Measurements from ENCODE around the gene FLCN.

The FLCN gene

DNA sequence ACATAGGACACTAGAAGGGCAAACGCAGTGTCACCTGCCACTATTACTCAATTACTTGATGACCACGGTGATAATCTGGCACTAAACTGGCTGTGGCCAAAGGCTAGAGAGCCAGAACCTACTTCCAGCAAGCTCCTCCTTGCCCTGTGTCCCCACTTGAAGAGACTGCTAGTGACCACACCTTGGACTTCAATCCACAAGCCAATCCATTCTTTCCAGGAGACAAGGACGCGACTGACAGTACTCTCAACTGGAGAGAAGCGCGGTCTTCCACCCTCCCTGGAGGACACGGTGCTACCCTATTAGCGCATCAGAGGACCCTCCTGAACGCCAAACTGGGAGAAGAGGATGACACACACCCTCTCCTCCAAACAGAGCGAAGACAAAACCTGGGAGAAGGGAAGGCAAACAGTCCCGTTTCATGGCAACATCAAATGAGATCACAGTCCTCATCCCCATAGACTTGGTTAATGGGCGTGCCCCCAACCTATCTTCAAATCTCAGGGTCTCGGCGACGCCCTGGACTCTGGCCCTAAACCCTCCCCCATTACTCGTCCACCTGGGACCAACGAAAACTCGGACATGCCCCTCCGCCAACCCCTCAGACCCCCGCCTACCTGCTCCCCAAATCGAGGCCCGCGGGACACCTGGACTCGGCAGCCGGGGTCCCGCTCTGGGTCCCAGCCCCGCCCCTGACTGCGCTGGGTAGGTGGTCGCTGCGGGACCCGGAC lies 508 bp downstream of the FLCN start:
- no peak for DNase-seq (ENCODE audit: low read depth)

DNA sequence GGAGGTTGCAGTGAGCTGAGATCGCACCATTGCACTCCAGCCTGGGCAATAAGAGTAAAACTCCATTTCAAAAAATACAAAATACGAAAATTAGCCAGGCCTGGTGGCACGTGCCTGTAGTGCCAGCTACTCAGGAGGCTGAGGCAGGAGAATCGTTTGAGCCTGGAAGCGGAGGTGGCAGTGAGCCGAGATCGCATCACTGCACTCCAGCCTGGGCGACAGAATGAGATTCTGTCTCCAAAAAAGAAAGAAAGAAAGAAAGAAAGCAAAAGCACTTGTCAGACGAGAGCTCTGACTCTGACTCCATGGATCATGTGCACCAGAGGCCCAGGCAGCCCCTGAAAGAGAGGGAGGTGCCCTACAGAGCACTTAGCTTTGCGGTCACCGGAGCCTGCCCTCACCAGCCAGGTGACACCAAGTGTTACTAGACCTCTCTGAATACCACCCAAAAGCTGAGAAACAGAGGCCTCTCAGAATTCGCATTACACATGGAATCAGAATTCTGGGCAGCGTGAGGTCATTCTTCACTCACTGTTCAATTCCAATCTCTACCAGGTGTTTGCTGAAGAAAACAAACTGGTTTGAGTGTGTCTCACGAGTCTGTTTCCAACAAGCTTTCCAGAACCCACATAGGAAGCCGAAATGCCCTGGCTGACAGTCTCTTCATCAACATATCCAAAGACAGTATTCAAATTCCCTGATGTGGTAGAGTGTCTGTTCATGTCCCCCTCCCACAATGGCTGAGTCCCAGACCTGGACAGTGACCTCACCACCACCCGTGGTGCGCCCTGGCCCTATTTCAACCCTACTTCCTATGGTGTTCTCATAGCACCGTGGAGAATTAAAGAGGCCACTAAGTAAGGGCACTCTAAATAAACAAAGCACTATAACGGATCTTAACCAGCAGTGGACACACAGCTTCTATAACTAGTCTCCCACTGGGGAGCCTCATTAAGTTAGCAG lies 1.5 kb downstream of the FLCN start:
- DNase-seq (ENCODE audit: low read depth), result no peak

DNA sequence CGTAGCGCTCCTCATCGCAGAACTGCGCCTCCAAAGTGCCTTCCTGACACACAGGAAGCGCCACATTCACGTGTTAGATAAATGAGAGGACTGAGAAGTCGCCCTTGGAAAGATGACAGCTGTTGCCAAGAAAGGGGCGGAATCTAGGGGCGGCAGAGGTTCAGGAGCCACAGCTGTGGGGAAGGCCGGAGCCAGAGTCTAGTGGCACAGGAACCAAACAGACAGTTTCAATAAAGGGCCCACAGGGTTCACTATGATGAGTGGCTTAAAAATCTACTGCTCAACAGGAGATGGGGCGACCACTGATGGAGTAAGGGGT lies 4.7 kb downstream of the FLCN start:
- DNase-seq (ENCODE audit: low read depth), result no peak

DNA sequence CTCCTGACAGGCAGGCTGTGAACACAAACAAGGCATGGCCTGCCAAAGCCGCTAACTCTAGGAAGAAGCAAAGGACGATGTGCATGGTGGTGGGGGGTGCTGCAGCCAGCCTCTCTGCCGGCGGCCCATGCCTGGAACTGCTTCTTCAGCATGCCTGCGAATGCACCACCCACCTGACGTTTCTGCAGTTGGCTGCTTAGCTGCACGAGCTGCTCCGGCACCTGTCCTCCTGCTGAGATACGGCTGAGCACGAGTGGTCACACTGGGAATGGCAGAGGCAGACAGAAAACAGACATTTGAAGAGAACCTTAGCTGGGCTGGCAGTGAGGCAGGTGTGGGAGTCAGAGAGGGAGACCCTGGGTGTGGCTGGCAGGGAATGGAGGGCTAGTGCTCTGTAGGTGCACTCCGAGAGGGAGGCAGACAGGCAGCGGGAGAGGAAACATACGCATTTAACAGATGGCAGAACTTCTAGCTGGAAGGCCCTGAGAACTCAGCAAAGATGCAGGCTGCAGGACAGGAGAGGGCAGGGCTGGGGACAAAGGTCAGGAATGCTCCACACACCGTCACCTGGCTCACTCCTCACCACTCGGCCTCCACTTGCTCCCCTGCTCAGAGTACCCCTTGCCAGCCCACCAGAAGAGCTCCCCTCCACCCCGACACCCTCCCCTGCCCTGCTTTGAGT lies 5.2 kb downstream of the FLCN start:
- no peak for DNase-seq (ENCODE audit: low read depth)

DNA sequence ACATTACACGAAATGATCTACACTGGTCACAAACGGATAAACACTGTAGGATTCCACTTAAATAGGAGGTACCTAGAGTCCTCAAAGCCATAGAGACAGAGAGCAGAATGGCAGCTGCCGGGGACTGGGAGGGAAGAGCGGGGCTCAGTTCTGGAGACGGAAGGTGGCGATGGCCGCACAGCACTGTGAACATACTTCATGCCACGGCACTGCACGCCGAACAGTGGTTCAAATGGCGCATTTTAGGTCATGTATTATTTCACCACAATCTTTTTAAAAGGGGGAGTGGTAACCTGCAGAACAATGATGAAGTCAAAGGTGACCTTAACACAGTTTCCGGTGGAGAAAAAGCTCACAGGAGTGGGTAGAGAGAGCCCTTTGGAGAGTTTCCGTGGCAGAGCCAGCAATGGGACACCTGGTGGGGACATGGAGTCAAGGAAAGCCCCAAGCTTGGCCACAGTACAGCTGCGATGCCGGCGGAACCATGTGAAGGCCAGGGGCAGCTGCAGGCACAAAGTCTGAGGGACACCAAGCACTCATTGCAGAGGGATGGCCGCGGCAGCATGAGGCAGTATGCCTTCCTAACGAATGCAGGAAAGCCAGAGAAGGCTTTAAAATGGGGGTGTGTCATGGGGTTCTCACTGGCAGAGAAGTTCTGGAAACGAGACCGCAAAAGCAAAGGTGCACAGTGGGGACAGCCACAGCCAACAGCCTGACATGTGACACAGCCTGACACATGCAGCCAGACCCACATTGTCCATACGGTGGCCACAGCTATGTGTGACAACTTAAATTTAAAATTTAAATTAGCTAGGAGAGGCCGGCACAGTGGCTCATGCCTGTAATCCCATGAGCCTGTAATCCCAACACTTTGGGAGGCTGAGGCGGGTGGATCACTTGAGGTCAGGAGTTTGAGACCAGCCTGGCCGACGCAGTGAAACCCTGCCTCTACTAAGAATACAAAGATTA lies 7.3 kb downstream of the FLCN start:
- DNase-seq (ENCODE audit: low read depth), result no peak

DNA sequence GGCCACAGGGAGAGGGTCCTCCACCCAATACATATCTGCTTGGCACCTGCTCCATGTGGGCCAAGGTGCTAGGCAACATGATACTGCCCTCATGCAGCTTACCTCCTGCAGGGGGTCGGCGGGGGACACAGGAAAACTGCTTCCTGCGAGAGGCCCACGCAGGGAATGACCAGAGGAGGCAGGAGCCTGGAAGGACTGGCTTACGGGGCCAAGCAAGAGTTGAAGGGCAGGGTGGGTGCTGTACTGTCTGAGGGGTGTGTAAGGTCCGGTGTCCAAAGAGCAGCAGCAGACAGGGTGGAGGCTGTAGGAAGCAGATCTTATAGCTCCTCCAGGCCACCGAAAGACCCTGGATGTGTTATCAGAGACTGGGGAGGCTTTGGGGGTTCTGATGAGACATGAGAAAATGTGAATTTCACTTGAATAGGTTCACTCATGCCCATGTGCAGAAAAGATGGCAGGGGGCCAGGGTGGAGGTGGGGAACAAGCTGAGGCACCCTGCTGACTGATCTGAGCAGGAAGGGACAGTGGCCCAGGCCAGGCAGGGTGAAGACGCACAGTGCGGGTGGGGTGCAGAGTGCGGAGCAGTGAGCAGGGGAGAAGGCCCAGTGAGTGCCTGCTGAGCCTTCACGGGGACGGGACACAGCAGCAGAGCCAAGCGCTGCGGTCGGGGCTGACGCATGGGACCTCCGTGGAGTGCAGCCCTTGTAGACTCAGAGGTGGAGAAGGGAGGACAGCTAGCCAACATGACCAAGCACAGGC lies 8.3 kb downstream of the FLCN start:
- no peak for DNase-seq (ENCODE audit: low read depth)

DNA sequence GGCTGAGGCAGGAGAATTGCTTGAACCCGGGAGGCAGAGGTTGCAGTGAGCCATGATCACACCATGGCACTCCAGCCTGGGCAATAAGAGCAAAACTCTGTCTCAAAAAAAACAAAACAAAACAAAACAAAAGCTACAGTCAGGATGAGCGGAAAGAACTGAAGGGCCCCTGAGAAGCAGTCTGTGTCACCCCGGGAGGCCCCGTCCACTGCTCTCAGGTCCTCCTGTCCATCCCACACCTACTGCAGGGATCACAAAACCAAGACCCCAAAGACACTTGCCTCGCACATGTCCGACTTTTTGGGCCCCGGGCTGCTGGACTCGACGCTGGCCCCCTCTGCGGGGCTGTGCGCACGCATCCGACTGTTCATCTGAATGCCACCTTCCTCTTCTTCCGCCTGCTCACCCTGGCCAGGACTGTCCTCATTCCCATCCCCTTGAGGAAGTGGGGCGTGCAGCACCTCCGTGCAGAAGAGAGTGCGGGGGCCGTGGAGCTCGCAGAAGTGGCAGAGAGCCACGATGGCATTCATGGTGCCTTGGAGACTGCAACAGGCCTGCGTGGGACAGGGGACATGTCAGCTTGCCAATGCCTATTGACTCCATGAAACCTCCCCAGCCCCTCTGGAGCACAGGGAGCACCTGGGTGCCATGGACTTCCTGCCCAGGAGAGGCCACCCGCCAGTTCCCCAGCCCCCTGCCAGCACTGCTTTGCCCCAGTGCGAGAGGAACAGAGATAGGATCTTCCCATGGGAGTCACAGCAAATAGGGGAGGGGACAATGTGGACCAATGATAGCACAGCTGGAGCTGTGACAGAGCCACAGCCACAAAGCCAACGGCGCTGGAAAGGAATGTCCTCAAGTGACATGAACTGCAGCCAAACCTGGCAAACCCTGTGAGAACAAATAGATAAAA lies 9.1 kb downstream of the FLCN start:
- DNase-seq (ENCODE audit: low read depth), result no peak

DNA sequence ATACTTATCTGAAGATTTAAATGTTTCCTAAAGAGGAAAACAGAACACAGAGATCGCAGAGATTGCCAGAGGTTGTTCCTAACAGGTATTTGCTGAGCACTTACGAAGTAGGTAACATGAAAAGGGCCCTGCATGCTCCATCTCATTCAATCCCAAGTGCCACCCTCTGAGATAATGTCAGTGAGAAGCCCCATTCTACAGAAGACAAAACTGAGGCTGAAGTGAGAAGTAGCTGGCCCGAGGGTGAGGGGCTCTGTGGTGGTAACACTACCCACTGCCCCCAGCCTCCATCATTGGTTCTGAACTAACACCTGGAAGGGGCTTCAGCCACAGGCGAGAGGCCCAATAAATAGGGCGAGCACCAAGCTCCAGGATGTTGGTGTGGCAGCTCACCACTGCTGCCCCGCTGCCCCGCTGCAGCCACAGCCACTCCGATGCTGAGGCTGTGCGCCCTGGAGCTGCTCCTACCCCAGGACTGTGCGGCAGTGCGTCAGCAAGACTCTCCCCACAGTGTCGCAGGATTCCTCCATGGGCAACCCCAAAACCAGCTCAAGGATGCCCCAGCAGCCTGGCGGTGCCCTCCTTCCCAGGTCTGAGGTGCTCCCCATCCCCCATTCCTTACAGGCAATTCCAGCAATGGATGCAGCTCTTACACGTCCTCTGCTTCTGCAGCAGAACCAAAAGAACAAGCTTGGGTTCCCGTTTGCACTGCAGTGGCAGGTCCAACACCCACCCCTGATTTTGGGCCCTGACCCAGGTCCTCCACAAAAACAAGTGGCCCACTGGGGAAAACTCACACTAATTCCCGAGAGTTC lies 10.3 kb downstream of the FLCN start:
- no peak for DNase-seq (ENCODE audit: low read depth)

DNA sequence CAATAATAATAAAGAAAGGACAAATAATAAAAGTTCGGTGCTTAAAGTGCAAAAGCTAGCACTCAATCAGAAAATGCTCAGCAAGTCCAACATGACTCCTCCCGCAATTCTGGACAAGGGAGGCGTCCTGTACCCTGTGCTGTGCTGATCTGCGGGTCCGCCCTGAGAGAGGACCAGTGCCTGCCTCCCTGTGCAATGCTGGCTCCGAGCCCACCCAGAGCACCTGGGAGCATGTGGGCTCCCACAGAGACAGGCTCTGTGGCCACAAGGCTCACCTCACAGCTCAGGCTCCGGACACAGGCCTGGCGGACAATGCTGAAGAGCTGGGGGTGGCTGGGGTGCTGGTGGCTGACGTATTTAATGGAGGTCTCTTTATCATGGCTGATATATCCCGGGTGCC lies 11.1 kb downstream of the FLCN start:
- no peak for DNase-seq (ENCODE audit: low read depth)

DNA sequence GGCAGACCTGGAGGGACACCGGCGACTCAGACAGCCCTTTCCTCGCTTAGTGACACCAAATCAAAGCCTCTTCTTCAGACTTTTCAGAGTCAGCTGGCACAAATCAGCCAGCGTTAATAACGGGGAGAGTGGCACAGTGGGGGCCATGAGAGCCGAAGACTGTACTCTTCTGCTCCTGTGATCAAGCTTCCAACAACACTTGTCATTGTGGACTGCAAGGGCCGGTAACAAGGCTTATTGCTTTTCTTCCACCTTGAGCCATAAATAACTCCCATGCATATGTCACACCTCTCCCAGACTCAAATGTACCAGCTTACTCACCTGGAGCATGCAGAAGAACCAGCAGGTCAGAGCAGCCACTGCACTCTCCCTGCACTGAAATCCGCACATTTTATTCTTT lies 12.8 kb downstream of the FLCN start:
- DNase-seq (ENCODE audit: low read depth), result no peak

DNA sequence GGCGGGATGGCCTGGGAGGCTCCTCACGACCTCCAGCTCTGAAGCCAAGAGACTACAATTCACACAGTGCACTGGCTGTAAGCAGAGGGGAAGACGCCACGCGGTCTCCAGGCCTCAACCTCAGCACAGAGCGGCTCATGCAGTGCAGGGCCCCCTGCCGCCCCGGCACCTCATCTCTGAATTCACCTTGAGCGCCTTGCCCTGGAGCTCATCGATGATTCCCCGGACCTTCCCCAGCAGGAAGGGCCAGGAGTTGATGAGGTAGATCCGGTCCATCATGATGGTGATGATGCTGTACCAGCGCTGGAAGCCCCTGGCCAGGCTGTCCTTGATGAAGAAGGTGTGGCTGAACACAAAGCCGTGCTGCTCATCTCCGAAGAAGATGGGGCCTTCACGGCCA lies 13.2 kb downstream of the FLCN start:
- DNase-seq (ENCODE audit: low read depth), result no peak

DNA sequence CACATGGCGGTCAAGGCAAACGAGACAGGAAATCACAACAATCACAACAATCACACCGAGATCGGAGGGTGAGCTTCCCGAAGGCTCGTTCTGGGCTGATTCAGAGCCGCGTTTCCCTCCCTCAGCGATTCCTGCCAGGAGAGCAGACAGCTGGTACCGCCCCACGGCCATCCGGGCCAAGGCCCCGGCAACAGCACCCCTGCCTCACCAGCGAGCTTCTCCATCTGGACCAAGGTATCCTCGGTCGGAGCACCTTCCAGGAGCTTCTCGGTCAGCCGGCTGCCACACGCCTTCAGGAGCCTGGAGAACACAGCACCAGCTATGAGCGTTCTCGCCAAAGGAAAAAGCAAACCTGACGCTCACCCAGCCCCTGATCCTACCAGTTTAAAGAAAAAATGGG lies 15.6 kb downstream of the FLCN start:
- DNase-seq (ENCODE audit: low read depth), result no peak

DNA sequence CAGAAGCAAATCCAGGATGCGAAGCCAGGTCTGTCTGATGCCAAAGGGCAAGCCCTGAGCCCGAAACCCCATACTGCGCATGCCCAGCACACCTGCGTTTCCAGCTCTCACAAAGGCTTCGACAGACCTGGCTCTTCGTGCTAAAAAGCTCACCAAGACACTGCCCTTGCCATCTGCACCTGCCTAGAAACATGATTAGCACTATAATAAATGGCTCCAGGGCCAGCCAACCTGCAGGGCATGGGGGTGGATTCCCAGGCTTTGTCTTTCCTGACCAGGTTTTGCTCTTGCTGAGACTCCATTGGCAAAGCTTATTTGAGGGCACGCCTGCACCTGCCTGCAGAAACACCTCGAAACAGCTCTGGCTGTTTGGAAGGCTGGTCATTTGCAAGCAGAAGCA lies 16.4 kb downstream of the FLCN start:
- no peak for DNase-seq (ENCODE audit: low read depth)

DNA sequence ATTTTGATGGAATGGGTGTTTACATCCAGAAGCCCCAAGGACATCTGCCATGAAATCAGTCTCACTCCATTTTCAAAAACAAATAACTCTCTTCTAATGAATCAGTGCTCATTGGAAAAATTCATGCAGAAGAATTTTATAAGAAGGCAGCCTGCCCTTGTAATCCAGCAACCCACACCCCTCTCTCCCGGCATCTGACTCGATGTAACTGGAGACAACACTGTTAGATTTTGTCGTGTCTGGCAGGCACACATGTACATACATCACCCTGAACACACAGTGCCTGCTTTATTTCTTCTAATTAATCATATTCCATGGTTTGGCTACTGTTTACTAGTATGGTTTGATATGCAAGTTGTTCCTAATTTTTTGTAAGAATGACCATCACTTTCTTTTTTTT lies 19.0 kb downstream of the FLCN start:
- DNase-seq (ENCODE audit: low read depth), result no peak

DNA sequence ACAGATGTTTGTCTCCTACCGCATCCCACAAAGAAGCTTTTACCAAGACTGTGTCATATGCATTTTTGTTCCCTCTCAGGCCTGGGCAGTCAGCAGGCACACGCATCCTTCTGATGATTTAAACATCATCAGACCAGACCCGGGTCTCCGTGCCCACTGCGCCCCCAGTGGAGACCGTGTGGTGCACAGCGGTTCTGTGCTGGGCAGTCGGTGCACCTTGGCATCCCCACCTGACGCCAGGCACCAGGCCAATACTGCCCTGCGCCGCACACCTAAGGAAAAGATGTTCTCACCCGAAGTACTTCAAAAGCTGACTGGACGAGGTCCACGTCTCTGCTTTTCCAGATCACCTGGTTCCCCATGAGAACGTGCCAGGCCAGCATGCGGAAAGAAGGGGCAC lies 20.2 kb downstream of the FLCN start:
- DNase-seq (ENCODE audit: low read depth), result no peak

DNA sequence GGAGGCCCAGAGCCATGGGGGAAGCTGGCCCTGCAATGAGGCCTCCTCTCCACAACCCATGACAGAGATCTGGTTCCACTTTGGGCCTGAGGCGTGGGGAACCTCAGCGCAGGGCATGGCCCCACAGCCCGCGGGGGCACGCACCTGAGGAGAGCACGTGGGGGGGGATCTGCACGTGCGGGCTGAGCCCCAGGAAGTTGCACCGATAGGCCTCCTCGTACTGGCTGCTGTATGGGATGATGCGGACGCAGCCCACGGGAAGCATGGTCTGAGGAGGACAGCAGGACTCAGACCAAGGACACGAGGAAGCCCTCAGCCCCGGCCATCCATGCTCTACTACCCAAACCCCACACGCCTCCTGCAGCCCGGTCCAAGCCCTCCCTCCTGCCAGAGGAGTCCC lies 20.7 kb downstream of the FLCN start:
- DNase-seq (ENCODE audit: low read depth), result no peak

DNA sequence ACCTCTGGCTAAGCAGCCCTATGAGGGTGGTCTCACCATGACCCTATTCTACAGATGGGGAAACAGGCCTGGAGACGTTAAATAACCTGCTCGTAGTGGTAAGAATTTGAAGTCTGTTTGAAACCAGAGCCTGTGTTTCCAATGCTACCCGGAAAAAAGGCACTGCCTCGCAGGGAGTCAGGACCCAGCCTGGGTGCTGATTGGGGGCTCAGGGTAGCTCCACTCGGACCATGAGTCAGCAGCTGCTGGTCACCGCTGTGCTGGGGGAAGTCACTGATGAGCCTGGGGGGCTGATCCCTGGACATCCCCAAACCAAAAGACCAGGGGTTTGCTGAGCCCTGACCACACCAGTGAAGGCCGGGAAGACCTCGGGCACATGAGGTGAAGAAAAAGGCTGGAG lies 21.4 kb downstream of the FLCN start:
- DNase-seq (ENCODE audit: low read depth), result no peak

DNA sequence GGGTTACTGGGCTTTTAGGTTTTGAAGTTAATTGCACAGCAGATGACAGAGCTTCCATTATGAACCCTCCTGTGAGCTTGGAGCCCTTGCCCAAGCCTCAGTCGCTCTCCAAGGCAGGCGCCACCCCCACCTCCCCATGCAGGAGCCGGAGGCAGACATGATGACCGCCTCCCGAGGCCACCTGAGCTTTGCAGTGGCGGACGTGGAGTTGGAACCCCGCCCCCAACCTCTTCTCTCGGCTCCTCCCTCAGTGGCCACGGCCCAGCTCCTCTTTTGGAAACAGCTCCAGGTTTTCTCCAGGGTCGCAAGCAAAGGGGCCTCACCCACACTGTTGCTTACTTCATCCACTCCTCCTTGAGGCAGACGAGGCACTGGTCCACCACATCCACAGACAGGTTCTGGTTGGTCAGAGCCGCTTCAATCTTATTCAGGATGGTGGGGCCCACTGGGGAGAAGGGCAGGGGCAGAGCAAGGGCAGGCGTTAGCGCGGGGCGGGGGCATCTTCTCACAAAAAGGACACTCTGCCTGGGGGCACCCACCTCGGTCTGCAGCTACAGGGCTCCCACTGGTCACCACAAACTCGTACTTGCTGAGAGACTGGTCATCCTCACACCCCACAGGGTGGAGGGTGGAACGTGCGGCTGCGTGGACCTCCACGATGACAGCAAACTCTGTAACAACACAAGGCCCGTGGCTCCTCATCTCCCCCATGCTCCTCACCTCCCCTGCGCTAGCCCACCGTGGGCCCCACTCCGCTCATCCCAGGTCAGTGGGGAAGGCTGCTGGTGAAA lies 22.1 kb downstream of the FLCN start:
- DNase-seq (ENCODE audit: low read depth), result no peak
